Stimulated activated CD8-positive, alpha-beta memory T cell treated with anti-CD3 and anti-CD28 coated beads, Interleukin-2, amount 100 ng/mL, for 1 hour (primary cell): ENCODE data around the gene STK35.

Source experiments
- DNase-seq, 2 donors: peaks; one replicate each; pipeline ENCODE4 v3.0.0-alpha.2; 2020; ENCODE audit warnings: low read depth in 2 of 2

Gene STK35

DNA sequence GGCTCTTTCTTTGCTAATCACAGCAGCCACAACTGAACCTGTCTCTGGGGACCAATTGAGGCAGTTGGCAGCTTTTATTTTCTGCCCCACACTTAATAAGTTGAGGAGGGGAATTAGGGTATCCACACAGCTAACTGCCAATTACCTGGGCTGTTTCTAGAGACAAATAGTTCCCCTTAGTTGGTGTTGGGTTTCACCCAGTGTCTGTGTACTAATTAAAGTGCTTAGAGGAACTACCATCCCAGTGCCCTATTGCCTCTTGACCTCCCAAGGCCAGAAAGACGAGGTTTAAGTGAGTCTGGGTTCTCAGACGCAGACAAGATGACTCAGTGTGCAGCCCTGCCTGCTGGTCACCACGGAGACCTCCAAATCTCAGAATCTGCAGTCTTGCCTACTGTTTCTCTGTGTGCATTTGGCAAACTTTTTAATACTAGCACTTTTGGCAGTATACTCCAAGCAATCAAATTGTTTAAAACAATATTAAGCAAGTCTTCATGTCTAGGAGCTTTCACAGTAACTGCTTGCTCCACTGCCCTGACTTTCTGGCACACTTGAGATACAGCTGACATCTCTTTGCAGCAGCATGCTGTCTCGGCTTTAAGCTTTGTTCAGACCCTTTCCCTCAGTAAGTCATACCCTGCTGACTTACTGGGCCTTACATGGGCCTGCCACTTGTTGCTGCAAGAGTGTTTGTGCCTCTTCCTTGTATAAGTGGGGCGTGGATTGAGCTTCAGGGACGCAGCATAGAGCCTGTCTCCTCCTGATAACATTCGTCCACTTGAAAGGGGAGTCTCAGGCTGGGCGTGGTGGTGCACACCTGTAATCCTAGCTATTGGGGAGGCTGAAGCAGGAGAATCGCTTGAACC is 31.9 kb downstream of the STK35 start:
- no peak for DNase-seq

DNA sequence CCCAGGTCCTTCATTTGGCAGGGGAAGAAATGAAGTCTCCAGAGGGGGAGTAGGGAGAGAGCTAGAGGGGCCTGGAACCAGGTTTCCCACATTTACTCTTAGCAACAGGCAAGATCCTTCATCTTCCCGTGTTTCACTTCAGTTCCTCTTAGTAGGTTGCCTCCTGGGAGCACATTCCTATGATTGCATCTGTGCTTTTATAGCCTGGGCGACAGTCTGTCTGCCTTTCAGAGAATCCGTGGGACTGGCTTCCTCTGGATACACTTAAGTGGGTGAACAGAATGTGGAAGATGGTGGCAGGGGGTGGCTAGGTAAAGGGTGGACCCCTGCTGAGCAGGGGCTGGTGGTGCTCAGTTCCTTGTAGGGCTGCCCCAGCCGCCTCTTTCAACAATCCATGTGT is 33.4 kb downstream of the STK35 start:
- no peak for DNase-seq

DNA sequence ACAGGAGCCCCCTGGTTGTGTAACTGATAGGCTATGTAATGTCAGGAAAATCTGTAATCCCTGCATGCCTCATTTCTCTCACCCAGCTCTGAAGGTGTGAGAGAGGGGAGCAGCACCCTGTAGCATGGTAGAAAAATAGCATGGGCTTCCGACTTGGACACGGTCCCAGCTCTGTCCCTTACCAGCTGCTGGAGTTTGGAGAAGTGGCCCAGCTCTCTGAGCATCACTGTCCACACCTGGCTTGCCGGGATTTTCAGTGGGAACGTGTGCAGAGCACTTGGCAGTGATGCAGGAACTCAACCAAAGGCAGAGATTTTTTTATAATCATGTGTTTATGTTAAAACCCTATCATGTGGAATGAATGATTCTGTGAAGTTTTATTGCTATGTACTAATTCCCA is 34.6 kb downstream of the STK35 start:
- DNase-seq = no peak

DNA sequence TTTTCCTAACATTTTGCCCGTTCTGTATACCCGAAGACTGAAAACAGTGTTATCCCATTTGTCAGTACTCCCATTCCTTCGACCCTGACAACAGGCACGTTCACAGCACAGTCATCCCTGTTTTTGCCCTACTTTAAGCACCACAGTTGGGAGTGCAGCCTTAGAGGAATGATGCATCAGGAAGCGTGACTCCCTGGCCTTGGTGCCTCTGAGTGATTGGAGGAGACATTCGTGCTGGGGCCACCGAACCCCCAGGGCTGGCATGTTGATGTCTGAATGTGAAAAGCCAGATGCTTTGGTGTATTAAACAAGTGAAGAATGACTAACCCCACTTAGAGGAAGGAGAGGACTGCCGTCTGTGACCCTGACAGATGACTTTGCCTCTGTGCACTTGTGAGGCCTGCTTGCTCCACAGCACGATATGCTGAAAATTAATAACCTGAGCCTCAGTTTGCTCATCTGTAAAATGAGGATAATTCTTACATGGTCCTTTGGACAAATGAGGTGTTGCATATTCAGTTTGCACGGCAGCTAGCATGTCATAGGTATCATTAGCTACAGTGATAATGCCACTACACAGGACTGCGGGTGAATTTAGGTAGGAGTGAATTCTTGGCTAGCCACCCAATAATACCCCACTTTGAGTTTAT is 36.0 kb downstream of the STK35 start:
- no peak for DNase-seq

DNA sequence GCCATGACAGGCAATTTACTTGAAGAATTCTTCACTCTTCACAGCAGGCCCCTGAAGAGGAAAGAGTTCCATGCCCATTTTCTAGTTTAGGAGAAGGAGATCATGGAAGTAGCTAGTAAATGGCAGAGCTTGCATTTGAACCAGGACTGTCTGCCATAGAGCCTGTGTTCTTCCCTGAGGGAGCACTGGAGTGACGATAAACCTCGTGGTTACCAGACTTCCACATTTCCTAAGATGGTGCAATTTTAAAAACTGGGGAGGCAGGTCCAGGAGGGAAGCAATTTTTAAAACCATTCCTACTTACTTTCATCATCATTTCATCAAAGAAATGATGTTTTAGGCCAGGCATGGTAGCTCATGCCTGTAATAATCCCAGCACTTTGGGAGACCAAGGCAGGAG is 36.8 kb downstream of the STK35 start:
- DNase-seq = no peak

DNA sequence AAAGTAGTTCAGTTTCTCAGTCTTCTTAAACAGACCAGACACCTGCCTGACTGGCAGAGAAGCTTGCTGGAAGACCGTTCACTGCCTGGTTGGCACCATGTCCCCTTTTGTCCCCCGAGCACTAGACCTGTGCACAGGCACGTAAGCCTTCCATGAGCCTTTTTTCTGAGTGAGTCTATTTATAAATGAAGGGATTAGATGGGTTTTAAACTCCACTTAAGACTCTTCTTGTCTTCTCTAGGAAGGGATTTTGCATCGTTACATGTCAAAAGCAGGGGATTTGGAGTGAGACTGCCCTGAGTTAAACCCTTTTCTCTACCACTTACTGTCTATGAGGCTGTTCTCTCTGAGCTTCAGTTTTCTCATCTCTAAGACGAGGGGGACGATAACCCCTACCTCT is 37.6 kb downstream of the STK35 start:
- DNase-seq = no peak

DNA sequence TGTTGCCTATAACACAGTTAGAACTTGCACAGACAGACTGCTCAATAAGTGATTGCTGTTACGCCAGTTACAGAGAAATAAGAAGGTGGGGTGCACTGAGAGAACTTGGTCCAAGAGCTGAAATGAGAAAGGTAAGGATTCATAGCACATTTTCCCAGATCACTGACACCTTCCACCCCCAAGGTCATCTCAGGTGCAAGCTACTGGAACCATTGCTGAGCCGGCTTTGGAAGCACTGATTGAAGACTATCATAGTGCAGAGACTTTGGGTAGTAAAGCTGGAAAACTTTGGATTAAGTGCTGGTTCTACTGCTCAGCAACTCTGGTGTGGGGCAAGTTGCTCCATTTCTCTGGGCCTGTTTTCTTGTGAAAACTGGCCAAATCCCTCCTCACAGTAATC is 38.1 kb downstream of the STK35 start:
- DNase-seq = no peak

DNA sequence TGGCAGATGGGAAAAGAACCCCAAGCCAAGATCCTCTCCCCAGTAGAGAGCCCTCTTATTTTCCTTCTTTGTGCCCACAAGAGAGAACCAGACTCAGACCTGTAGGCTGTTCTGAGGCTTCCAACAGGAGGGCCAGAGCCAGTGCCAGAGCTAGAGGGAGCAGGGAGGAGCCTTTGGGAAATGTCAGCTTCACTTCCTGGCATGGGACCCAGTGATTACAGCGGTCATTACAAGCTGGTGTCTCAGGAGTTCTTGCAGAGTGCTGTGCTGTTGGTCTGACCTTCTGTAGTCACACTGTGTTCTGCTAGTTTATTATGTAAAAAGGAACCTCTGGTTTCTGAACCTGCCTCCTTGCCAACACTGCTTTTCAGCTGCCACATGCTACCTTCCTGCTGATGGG is 38.9 kb downstream of the STK35 start:
- DNase-seq = no peak

DNA sequence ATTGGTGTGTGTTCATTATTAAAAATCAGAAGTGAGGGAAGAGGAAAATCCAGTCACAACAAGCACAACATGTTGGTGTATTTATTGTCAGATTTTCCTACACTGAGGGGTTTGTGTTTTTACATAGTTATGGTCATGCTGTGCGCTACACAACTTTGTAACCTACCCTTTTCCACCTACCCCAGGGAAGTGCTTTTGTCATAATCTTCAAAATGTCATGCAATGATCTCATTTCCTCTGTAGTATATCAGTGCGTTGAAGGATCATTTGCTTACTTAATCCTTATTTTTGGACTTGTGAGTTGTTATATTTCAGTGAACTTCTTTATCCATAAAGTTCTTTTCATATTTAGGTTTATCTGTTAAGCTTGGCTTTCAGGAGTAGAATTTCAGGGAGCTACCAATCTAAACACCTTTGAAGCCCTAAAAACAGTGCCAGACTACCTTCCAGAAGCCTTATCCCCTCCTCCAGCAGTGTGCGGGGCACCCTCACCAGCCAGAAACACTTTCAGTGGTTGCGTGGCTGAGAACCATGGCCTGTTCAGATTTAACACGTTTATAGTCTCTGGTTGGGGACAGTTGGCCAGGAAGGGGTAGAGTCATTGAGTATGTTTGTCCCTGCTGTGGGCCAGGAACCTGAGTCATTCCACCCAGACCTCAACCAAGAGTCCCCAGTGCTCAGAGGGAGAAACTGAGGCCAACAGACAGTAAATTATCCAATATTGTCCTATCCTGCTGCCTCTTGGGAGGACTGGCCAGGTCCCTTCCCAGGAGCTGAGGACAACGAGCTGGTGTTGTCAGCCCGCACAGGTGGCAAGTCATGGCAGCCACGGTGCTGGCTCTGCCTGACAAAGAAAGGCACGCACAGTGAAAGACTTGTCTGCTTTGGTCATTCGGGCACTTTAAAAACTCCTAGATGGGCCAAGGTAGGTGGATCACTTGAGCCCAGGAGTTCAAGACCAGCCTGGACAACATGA is 40.3 kb downstream of the STK35 start:
- DNase-seq = no peak

DNA sequence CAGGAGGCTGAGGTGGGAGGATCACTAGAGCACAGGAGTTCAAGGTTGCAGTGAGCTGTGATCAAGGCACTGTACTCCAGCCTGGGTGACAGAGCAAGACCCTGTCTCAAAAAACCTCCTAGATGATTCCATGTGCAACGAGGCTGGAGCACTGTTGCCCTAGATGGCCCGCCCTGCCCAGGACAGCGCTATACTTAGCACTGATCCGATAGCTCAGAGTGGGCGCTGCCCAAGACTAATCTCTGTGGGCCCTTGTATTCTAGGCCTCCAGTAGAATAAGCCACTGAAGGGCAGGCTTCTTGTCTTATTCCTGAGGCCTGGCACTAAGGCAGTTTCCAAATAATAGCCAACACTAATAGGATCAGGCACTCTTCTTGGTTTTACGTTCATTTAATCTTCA is 41.0 kb downstream of the STK35 start:
- DNase-seq = no peak

DNA sequence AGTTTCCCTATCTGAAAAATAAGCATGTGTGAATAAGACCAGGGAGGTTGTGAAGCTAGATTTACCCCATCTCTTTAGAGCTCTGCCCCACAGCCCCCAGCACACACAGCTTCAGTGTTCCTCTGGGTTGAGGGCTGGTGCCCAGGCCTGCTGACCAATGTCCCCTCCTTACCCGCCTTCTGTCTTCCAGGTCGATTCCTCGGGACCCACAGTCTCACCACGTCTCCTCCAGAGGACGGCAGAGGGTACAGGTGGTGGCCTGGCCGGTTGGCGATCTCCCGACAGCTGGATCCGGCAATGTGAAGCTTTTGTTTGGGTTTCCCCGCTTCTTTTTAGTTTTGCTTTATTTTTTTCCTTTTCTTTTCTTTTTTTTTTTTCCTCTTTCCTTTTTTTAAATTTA is 42.0 kb downstream of the STK35 start:
- DNase-seq = no peak

DNA sequence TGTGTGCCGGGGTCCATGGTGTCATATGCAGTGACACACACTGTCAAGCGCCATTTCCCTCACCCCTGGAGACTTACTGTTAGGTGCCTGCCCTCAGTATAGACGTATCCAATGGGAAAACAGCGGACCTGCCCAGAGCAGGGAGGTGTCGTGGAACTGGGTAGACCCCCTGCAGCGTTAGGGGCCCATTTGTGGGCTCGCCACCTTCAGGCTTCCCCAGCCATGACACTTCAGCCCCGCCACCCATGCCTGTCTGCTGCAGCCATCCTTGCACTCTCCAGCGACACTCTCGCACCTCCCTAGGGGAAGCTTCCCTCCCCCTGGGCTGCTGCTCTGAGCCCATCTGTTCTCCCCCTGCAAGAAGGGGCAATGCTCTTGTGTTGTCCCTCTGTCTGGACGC is 43.2 kb downstream of the STK35 start:
- no peak for DNase-seq

DNA sequence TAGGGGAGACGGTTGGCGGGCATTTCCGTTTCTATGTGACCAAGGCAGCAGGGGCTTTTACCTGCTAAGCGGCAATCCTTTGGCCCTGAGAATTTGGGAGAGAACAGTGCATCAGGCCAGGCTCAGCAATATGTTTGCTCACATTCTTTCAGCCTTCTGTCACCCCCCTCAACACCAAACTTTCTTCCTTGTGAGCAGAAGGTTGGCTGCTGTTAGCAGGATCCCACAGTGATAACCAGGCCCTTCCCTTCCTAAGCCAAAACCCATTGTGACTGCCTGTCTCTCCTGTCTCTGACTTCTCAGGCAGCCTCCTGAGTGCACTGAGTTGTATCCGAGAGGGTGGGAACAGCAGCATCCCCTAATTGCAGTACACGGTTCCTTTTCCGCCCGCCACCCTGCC is 43.7 kb downstream of the STK35 start:
- no peak for DNase-seq

DNA sequence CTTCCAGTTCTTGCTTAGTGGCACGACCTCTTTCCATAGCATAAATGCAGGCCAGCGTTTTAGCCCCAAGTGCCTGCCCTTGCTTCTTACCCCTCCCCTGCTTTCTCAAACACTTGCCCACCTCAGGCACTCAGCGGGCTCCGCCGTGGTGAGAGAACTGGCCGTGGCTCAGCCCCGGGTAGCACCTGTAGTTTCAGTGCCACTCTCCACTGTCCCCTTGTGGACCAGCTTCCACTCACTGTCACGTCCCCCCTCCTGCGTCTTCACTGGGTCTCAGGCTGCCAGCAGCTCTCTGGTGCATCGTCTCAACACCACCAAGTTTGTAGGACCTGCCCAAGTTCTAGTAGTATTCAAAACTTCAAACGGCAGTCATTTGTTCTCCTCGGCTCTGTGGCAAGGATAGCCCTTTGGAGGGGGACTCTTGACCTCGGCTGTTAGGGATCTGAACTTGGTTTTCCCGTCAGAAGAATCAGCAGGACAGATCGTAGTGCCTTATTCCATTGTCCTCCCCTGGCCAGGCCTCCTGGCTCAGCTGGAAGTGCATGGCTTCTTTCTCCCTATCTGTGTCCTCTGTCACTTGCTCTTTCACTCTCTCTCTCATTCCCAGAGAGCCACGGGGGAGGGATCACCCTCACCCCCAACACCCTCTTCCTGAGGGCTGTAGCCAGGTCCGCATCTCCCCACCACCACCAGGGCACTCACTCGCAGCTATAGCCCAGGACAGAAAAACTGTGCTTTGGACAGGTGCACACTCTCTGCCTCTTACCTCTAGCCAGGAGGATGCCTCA is 44.6 kb downstream of the STK35 start:
- no peak for DNase-seq

DNA sequence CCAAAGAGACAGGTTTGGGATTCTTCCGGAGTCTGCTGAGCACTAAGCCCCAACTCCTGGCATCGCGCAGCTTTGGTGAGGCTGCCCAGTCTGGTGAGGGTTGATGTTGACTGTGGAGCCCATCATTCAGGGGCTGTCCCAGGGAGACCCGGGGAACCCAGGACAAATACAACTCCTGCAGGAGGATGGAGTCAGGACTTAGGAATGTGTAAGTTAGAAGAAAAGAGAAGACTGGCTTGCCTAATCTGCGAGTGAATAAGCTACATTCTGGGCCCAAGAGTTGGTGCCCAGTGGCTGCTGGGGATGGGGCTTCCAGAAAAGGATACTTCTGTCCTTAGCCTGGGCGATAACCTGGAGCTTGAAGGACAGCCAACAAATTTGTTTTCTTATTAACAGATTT is 47.9 kb downstream of the STK35 start:
- DNase-seq = no peak

DNA sequence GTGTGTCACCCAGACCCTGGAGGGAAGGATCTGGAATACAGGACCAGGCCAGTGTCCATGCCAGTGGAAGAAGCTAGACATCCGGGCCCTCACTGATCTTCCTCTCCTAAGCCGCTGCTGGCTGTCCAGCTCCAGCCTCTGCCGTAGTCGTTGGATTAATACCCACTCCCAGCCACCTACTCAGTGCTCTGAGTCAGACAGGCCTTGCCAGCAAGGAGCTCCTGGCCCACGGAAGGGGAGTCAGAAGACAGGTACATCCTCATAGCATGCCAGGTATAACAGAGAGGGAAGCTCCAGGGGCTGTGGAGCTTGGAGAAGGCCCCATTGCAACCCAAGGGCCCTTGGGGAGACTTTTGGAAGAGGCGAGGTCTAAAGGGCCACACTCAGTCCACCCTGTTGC is 49.0 kb downstream of the STK35 start:
- DNase-seq = no peak

DNA sequence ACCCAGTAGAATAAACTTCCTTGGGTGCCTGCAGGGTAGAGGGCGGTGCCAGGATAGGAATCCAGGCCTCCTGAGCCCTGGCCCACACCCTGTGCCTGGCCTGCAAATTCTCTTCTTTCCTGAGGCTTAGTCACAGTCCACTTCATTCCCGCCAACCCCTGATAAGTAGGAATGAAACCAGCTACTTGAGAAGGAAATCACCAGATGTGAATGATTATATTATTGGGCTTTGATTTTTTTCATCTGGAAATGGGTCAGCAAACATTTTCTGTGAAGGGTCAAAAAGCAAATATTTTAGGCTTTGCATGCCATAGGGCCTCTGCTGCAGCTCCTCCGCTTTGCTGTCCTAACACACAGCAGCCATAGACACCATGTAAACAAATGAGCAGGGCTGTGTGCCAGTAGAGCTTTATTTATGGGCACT is 50.2 kb downstream of the STK35 start:
- no peak for DNase-seq

DNA sequence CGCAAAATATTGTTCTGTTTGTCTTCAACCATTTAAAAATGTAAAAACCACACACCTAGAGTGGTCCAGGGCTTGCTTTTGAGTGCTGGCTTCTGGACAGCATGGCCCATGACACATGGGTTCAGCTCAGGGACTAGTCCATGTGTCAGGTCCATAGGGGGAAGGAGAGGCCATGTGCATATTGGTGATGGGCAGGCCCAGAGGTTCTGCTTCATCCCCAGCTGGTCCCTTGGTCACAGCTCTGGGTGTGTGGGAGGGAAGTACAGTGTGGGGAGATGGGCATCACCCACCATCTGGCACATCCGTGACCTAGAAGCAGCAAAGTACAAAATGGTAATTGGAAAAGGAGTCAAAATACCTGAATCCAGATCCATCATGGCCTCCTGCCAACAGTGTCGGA is 50.7 kb downstream of the STK35 start:
- DNase-seq = no peak

DNA sequence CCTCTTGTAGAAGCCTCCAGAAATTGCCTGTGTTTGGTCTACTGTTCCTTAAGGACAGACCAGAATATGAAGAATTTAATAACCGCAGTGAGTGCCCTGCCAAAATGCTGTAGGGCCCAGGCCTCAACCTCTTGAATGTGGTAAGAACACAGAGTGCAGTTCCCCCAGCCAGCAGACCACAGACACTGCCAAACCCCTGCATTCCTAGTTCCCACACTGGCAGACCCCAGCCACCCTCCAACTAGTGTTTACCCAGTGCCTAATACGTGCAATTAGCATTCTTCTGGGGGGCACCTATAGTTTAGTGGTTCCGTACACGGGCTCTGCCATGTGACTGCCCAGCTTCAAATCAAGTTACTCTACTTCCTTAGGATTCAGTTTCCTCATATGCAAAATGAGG is 51.7 kb downstream of the STK35 start:
- DNase-seq = no peak

DNA sequence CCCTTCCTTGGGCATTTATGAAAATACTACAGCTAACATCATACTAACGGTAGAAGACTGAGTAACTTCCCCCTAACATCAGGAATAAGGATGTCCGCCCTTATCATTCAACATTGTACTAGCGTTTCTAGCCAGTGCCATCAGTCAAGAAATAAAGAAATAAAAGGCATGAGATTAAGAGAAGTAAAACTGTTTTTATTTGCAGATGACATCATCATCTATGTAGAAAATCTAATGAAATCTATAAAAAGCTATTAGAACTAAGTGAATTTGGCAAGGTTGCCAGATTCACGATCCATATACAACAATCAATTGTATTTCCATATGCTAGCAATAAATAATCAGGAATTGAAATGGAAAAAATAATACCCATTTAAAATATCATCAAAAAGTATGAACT is 54.6 kb downstream of the STK35 start:
- DNase-seq = no peak
